Sigmoid colon (tissue), 4 donors: ENCODE measurements around the gene ARHGAP15.

ENCODE experiments used
- CTCF ChIP-seq, 4 experiments: fragments of 450-650 bp in 3 of 4; fragments of 200-600 bp in 1 of 4; IDR thresholded peaks; one replicate each; pipeline ENCODE4 v1.5.1; 2016 to 2019; ENCODE audit warnings: antibody characterized with exemption in 4 of 4, mild to moderate bottlenecking in 3 of 4, moderate library complexity in 2 of 4
- EP300 ChIP-seq, 4 donors: sonication (generic); formaldehyde crosslinking; IDR thresholded peaks; one replicate each; pipeline ENCODE4 v1.6.1; 2017; ENCODE audit warnings: antibody characterized with exemption in 4 of 4
- POLR2A ChIP-seq, 2 donors: fragments of 450-650 bp; IDR thresholded peaks; one replicate each; pipeline ENCODE4 v1.6.1; 2016; ENCODE audit warnings: antibody characterized with exemption in 2 of 2, mild to moderate bottlenecking in 2 of 2, moderate library complexity in 2 of 2

GRCh38 chr2:143431316-143431715 is 302.1 kb downstream of the ARHGAP15 start:
- TF ChIP-seq POLR2A (IDR thresholded peaks at IDR 0.05), result no peak
- TF ChIP-seq CTCF (IDR thresholded peaks at IDR 0.05), result no peak
- no peak for TF ChIP-seq EP300 (IDR thresholded peaks at IDR 0.05)
